ENCODE measurements around the gene GRN.

DNA sequence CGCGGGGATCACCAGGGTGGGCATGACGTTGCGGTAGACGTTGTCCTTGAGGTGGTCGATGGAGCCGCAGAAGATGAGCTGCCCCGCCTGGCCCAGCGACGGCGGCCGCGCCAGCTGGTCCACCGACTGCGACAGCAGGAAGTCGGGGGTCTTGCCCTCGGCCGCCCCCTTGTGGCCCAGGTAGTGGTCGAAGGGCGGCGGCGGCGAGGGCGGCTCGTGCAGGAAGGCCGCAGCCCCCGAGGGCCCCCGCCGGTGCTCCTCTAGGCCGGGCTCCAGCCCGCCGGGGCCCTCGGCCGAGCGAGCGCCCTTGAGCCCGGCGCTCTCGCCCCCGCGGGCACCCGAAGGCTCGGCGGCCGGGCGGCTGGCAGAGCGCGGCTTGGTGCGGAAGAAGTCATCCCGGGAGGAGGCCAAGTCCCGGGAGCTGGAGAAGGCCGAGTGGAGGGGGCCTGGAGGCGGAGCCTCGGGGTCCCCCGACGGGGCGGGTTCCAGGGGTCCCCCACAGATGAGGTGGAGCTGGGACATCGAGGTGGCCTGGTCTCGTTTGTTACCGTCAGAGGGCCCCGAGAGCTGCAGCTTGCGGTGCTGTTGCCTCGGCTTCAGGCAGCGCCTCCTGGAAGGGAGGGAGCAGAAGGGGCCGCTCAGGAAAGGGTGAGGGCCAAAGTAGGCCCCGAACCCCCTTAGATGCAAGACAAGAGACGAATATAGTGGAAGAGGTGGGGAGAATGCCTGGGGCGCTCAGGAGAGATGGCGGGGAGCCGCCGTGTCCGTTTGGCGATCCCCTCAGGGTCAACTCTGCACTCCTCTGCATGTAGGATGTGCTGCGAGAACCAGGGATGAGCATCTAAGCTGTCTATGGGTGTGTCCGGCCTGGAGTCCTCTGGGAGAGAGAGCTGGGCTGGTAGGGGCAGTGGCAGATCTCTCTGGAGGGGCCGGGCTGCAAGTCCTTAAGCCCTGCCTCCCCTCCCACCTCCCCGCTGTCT is 9.8 kb downstream of the GRN start:
- TF ChIP-seq, protein P1, sequence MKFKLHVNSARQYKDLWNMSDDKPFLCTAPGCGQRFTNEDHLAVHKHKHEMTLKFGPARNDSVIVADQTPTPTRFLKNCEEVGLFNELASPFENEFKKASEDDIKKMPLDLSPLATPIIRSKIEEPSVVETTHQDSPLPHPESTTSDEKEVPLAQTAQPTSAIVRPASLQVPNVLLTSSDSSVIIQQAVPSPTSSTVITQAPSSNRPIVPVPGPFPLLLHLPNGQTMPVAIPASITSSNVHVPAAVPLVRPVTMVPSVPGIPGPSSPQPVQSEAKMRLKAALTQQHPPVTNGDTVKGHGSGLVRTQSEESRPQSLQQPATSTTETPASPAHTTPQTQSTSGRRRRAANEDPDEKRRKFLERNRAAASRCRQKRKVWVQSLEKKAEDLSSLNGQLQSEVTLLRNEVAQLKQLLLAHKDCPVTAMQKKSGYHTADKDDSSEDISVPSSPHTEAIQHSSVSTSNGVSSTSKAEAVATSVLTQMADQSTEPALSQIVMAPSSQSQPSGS (IDR thresholded peaks at IDR 0.05; ENCODE audit: low read length) = no peak
- TF ChIP-seq CTCF (IDR thresholded peaks at IDR 0.05; ENCODE audit: control extremely low read depth in 1 of 3, insufficient read depth in 1 of 3, low read depth in 1 of 3, low read length in 3 of 3) = peak; percentile 65 to 82 (median 79)
- TF ChIP-seq SIX5 (IDR thresholded peaks at IDR 0.05; ENCODE audit: low read depth, low read length) = no peak
- no peak for TF ChIP-seq CEBPB (IDR thresholded peaks at IDR 0.05; ENCODE audit: low read depth, low read length)
- TF ChIP-seq MAFK (IDR thresholded peaks at IDR 0.05; ENCODE audit: low read depth, low read length) = no peak
